ENCODE results near the gene ZNF24. TPM values are rescaled to one million over a fixed set of nuclear protein-coding genes. Genes with fewer than 3 reads are reported as not detected.

The ZNF24 gene
- total RNA-seq, 1 donor from 2014 or later = 84.8 TPM

DNA sequence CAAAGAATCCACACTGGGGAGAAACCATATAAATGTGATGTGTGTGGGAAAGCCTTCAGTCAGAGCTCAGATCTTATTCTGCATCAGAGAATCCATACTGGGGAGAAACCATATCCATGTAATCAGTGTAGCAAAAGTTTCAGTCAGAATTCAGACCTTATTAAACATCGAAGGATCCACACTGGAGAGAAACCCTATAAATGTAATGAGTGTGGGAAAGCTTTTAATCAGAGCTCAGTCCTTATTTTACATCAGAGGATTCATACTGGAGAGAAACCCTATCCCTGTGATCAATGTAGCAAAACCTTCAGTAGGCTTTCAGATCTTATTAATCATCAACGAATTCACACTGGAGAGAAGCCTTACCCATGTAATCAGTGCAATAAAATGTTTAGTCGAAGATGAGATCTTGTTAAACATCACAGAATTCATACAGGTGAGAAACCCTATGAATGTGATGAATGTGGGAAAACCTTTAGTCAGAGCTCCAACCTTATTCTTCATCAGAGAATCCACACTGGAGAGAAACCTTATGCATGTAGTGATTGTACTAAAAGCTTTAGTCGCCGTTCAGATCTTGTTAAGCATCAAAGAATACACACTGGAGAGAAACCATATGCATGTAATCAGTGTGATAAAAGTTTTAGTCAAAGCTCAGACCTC lies 37.5 kb downstream of the ZNF24 start:
- H3K36me3 ChIP-seq = peaks cover 41% of the 10 kb centered on the region

DNA sequence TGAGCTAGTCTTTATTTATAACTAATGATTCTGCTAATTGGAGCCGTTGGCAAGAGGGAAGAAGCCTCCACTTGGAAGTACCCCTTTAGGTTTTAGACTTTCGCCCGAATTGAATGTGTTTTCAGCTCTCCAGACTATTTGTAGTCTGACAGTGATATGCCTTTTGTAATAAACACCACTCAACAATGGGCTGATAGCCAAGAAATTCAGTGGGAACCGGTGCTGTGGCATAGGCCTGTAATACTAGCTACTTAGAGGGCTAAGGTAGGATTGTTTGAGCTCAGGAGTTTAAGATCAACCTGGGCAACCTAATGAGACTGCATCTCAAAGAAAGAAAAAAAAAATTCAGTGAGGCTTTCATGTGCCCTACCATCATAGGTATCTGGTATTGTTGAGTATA lies 40.6 kb downstream of the ZNF24 start:
- H3K27me3 Mint-ChIP-seq (ENCODE audit: insufficient read depth, low read depth) = peaks cover 2% of the 10 kb centered on the region

More for the DNA sequence above, 37.5 kb downstream of the ZNF24 start:
- Mint-ChIP-seq H3K27ac (no peak overlapping the region), H3K4me1 (no peaks in the 10 kb centered on the region), H3K36me3 (peaks cover 65% of the 10 kb centered on the region), H3K27me3 (ENCODE audit: insufficient read depth, low read depth) (no peaks in the 10 kb centered on the region), H3K9me3 (peaks cover 78% of the 10 kb centered on the region), H3K4me3 (no peak overlapping the region)
- H3K9me3 ChIP-seq (ENCODE audit: low read depth) = peaks cover 55% of the 10 kb centered on the region
- no peaks in the 10 kb centered on the region for H3F3A ChIP-seq (ENCODE audit: low read depth)
- H3K9ac ChIP-seq = no peak overlapping the region
- H3K4me2 ChIP-seq = no peak overlapping the region
- H3K79me2 ChIP-seq (ENCODE audit: low read depth) = peaks cover 4% of the 10 kb centered on the region
- no peak for TF ChIP-seq EZH2phosphoT487 (IDR thresholded peaks at IDR 0.05)
- TF ChIP-seq EZH2 (IDR thresholded peaks at IDR 0.05) = no peak
- TF ChIP-seq, protein P1, sequence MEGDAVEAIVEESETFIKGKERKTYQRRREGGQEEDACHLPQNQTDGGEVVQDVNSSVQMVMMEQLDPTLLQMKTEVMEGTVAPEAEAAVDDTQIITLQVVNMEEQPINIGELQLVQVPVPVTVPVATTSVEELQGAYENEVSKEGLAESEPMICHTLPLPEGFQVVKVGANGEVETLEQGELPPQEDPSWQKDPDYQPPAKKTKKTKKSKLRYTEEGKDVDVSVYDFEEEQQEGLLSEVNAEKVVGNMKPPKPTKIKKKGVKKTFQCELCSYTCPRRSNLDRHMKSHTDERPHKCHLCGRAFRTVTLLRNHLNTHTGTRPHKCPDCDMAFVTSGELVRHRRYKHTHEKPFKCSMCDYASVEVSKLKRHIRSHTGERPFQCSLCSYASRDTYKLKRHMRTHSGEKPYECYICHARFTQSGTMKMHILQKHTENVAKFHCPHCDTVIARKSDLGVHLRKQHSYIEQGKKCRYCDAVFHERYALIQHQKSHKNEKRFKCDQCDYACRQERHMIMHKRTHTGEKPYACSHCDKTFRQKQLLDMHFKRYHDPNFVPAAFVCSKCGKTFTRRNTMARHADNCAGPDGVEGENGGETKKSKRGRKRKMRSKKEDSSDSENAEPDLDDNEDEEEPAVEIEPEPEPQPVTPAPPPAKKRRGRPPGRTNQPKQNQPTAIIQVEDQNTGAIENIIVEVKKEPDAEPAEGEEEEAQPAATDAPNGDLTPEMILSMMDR (IDR thresholded peaks at IDR 0.05) = no peak
- H2AFZ ChIP-seq (replicated peaks) = no peak overlapping the region
- no peaks in the 10 kb centered on the region for H3K4me1 ChIP-seq
- H3K27me3 ChIP-seq = no peaks in the 10 kb centered on the region
- no peak for DNase-seq (ENCODE audit: low spot score)
- no peaks in the 10 kb centered on the region for H4K20me1 ChIP-seq (ENCODE audit: low read depth)
- no peak overlapping the region for H3K4me3 ChIP-seq
- H3K27ac ChIP-seq = no peak overlapping the region

DNA sequence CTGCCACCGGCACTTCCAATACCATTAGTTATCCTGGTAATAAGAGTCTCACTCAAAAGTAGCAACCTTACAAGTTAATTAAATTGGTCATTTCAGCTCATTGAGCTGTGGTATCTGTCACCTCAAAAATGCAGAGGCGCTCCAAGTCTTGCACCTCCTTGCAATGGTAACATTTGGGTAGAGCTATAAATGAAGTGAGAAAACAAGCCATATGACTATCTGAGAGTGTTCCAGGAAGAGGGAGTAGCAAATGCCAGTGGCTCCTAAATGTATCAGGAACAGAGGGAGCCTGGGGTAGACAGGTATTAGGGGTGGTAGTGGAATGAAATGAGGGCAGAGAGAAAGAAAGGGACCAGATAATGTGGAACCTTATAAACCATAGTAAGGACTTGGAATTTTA lies 48.2 kb downstream of the ZNF24 start:
- no peak for DNase-seq (ENCODE audit: low spot score)
- H3K9me3 ChIP-seq (ENCODE audit: low read depth) = no peaks in the 10 kb centered on the region
- no peaks in the 10 kb centered on the region for H3K27me3 ChIP-seq
- no peak overlapping the region for H3K4me3 Mint-ChIP-seq
- H3K27me3 Mint-ChIP-seq (ENCODE audit: insufficient read depth, low read depth) = peaks cover 5% of the 10 kb centered on the region
- H3K27ac Mint-ChIP-seq = no peak overlapping the region
- peaks cover 76% of the 10 kb centered on the region for H3K36me3 Mint-ChIP-seq
- no peak overlapping the region for H2AFZ ChIP-seq (replicated peaks)
- TF ChIP-seq EZH2phosphoT487 (IDR thresholded peaks at IDR 0.05) = no peak
- TF ChIP-seq, protein P1 (IDR thresholded peaks at IDR 0.05) = no peak
- TF ChIP-seq EZH2 (IDR thresholded peaks at IDR 0.05) = no peak
- no peaks in the 10 kb centered on the region for H4K20me1 ChIP-seq (ENCODE audit: low read depth)
- H3K79me2 ChIP-seq (ENCODE audit: low read depth) = peaks cover 69% of the 10 kb centered on the region
- H3K4me1 ChIP-seq = peaks cover 4% of the 10 kb centered on the region
- no peaks in the 10 kb centered on the region for H3F3A ChIP-seq (ENCODE audit: low read depth)
- H3K4me2 ChIP-seq = no peak overlapping the region
- no peak overlapping the region for H3K4me3 ChIP-seq
- peaks cover 8% of the 10 kb centered on the region for H3K4me1 Mint-ChIP-seq
- H3K27ac ChIP-seq = no peak overlapping the region
- peaks cover 17% of the 10 kb centered on the region for H3K36me3 ChIP-seq
- peaks cover 24% of the 10 kb centered on the region for H3K9me3 Mint-ChIP-seq
- no peak overlapping the region for H3K9ac ChIP-seq

More for the DNA sequence above, 40.6 kb downstream of the ZNF24 start:
- Histone ChIP-seq H3K4me2 (no peak overlapping the region), H3K27me3 (no peaks in the 10 kb centered on the region), H3F3A (ENCODE audit: low read depth) (no peaks in the 10 kb centered on the region), H4K20me1 (ENCODE audit: low read depth) (no peaks in the 10 kb centered on the region), H3K4me1 (no peaks in the 10 kb centered on the region), H3K9me3 (ENCODE audit: low read depth) (peaks cover 53% of the 10 kb centered on the region), H3K27ac (no peak overlapping the region), H3K79me2 (ENCODE audit: low read depth) (peaks cover 34% of the 10 kb centered on the region), H2AFZ (replicated peaks) (no peak overlapping the region), H3K9ac (no peak overlapping the region), H3K4me3 (no peak overlapping the region), H3K36me3 (peaks cover 52% of the 10 kb centered on the region)
- H3K9me3 Mint-ChIP-seq = peaks cover 80% of the 10 kb centered on the region
- TF ChIP-seq EZH2 (IDR thresholded peaks at IDR 0.05) (no peak), EZH2phosphoT487 (IDR thresholded peaks at IDR 0.05) (no peak)
- TF ChIP-seq, protein P1 (IDR thresholded peaks at IDR 0.05) = no peak
- no peak overlapping the region for H3K27ac Mint-ChIP-seq
- no peak overlapping the region for H3K4me3 Mint-ChIP-seq
- H3K4me1 Mint-ChIP-seq = no peaks in the 10 kb centered on the region
- H3K36me3 Mint-ChIP-seq = peaks cover 80% of the 10 kb centered on the region
- DNase-seq (ENCODE audit: low spot score) = no peak

Data from neural progenitor cell (in vitro differentiated cells).